Testis (tissue), 2 donors: ENCODE data around the gene SCAF8.

ENCODE experiments used
- CTCF ChIP-seq, 3 experiments: fragments of 450-650 bp in 2 of 3; fragments of 200-600 bp in 1 of 3; sonication (generic) in 1 of 3; IDR thresholded peaks; one replicate each; pipeline ENCODE4 v1.5.1; 2016 to 2019; ENCODE audit warnings: antibody characterized with exemption in 3 of 3, mild to moderate bottlenecking in 2 of 3, moderate library complexity in 1 of 3
- POLR2A ChIP-seq: fragments of 450-650 bp; IDR thresholded peaks from one replicate; pipeline ENCODE4 v1.6.1; 2017; ENCODE audit warnings: antibody characterized with exemption, mild to moderate bottlenecking, moderate library complexity

DNA sequence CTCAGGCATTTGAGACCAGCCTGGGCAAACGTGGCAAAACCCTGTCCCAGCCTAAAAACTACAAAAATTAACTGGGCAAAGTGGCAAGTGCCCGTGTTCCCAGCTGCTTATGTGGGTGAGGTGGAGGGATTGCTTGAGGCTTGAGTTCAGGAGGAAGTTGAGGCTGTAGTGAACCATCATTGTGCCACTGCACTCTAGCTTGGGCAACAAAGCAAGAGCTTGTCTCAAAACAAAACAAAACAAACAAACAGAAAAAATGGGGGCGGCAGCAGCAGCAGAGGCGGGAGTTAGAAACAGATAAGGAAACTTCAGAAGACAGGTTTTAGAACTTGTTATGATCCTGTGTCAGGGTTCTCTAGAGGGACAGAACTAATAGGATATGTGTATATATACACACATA is 49.0 kb downstream of the SCAF8 start:
- TF ChIP-seq CTCF (IDR thresholded peaks at IDR 0.05) (no peak), POLR2A (no peak)
